HG02763 (cell line): ENCODE results near the gene CTIF.

ENCODE experiments used
- ATAC-seq: cut with Tn5 transposase; IDR thresholded peaks from one replicate; pipeline ENCODE4 v1.9.1; 2021; ENCODE audit warnings: mild to moderate bottlenecking, moderate library complexity; ENCODE audit not compliant: unreplicated experiment

CTIF gene

GRCh38 chr18:48617844-48618497 lies 79.1 kb downstream of the CTIF start:
- ATAC-seq, result no peak

GRCh38 chr18:48619016-48619415 lies 80.2 kb downstream of the CTIF start:
- no peak for ATAC-seq

GRCh38 chr18:48619501-48619900 lies 80.7 kb downstream of the CTIF start:
- ATAC-seq, result no peak

DNA sequence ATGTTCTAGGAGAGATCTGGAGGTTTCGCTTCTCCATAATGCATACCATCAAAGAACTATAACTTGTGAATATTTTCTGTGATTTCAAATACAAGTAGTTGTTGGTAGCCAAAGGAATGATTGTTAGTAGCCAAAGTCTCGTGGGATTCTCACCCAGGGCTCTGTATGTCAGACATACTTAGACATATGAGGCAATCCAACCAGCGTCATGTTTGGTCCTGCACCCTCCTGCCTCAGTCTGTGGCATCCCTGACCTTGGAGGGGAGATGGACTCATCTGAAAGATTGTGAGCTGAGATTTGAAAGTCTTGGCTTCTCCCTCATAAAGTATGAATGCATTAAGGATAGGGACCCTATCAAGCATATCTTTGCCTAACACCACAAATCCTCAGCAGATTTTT lies 81.2 kb downstream of the CTIF start:
- ATAC-seq, result no peak

GRCh38 chr18:48621240-48621639 lies 82.4 kb downstream of the CTIF start:
- no peak for ATAC-seq

DNA sequence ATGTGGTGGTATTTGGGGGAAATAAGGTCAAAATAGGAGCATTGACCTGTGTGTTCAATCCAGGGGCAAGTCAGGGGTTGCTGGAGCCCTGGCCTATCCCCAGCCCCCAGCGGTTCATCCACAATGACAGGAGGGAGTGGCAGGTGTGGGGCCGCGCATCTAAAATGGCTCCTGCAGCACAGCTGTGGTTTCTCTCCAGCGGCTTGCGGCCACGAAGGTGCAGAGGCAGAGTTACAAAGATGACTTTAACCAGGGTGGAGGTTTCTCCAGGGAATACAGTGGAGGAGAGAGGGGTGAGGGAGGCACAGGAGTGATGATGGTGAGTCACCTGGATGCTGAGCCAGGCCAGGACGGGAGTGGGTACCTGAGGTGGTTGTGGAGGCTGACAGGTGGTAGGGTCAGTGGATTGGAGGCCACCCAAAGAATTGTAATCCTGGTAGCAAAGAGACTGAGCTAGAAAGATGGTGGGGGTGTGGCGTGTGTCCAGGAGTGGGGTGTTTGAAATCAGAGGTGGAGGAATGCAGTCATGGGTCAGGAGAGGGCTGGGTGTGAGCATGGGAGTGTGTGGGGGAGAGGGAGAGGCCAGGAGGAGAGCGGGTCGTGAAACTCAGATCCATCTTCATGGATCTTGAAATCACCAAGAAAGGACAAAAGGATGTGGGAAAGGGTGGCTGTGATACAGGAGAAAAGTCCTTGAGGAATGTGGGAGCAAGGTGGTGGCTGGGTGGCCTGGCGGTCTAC lies 83.2 kb downstream of the CTIF start:
- no peak for ATAC-seq

DNA sequence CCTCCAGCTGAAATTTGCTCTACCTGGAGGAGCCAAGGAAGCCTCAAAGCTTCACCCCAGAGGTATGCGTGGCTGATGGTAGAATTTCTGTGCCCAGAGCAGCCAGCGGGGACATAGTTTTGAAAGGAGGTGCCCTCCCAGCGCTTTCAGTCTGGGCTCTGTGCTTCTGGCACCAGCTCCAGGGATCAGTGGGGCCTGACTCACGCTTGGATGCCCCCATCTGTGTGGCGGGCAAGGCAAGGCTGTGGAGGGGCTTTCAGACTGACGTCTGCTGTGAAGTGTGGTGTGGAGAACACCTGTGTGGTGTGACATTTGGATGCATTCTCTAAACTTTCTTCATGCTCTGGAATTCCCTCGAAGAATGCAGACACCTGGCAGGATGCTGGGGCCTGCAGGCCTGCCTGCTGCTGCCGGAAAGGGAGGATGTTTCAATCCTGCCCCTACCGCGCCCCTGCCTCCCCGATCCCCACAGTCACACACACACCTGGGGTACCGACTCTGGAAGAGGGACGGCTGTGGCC lies 84.1 kb downstream of the CTIF start:
- ATAC-seq, result no peak

- no peak for ATAC-seq
Observed at GRCh38 chr18:48623468-48624235, 84.8 kb downstream of the CTIF start.

- no peak for ATAC-seq
Observed at GRCh38 chr18:48624856-48625255, 86.0 kb downstream of the CTIF start.

DNA sequence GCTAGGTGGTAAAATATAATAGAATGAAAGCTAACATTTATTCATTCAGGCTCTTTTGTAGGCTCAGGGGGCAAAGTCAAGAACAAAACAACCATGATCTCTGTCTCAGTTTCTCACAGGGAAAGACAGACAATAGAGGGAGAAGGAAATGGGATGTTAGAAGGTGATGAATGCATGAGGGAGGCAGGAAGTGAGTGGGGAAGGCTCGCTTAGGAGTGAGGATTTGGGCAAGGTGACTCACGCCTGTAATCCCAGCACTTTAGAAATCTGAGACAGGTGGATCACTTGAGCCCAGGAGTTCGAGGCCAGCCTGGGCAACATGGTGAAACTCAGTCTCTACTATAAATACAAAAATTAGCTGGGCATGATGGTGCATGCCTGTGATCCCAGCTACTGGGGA lies 88.4 kb downstream of the CTIF start:
- ATAC-seq, result no peak

DNA sequence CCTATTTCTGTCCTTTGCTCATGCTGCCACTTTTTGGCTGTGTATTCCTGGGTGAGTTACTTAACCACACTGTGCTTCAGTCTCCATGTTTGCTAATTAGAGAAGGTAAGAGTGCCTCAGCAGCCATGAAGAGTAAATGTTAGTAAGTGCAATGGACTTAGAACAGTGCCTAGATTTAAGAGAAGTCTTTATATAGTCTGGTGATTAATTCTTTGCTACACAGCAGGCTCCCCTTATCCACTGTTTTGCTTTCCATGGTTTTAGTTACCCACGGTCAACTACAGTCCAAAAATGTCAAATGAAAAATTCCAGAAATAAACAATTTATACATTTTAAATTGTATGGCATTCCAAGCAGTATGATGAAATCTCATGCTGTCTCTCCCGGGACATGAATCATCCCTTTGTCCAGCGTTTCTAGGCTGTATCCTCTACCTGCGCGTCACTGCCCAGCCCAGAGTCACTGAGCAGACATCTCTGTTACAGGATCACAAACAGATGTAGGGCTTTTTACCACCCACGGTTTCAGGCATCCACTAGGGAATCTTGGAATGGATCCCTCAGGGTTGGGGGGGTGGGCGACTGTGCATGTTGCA lies 91.0 kb downstream of the CTIF start:
- no peak for ATAC-seq

DNA sequence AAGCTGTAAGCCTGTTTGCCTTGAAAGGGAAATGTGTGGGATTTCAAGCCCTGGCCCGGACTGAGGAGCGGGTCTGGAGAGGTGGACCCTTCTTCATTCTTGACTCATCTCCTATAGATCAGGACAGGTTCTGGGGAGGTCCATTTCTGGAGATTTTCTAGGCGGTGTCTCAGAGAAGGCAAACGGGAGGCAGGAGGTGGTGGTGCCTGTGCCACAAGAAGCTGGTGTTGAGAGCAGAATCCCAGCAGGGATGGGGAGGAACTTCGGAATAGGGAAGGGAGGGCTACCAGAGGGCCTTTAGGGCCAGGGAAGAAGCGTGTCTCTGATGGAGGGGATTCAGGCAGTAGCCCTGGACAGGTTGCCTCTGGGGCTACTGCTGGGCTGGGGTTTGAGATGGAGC lies 93.0 kb downstream of the CTIF start:
- ATAC-seq, result no peak

DNA sequence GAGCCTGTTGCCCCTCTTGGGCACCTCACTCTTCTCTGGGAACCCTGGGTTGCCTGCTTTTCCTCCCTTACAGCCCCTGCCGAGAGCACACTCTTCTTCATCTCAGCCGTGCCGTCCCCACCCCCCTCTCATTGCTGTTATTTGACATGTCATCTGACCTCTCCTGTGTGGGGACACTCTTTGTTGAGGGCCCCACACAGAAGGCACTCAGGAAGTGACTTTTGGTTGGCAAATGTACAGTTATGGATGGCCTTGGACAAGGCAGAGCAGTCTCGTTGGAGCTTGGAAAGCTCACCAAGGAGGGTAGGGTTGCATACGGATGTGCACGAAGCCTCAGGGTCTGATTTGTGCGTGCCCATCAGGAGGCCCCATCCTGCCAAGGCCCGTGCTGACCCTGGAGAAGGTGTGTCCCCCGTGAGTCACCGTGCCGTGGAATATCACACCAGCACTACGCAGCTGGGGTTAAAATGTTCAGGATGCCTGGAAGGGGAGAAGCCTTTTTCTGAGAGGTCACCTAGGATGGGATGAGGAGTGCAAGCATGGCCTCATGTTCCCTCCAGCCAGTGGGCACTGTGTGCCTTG lies 93.9 kb downstream of the CTIF start:
- ATAC-seq, result no peak

DNA sequence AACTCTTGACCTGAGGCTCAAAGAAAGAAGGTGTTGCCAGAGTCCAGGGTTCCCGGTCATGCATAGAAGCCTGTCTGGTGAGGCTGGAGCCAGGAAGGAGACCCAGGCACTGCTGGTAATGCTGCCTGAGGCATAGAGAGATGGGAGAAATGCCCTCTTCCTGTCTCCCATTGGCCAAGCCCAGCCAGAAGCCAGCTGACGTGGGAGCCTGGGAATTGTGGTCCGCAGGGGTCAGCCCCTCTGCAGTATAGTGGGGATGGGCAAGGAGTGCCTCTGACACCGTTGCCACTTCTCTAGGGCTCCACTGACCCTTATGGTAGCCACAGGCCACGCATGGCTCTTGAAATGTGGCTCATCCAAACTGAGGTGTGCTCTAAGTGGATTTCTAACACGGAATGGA lies 95.7 kb downstream of the CTIF start:
- ATAC-seq, result no peak

DNA sequence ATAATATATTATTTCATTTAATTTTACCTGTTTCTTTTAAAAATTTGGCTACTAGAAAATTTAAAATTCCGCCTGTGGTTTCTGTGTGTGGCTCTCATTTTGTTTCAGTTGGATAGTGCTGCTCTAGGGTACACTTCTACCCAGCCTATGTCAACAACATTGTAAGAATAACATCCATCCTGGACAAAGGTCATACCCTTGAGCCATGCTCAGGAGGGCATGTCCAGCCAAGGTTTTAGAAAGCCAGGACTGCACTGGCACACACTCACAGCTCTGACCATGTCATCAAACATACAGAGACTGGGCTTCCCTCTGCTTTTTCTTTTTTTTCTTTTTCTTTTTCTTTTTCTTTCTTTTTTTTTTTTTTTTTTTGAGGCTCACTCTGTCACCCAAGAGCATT lies 96.1 kb downstream of the CTIF start:
- no peak for ATAC-seq

GRCh38 chr18:48635806-48636205 lies 97.0 kb downstream of the CTIF start:
- no peak for ATAC-seq

DNA sequence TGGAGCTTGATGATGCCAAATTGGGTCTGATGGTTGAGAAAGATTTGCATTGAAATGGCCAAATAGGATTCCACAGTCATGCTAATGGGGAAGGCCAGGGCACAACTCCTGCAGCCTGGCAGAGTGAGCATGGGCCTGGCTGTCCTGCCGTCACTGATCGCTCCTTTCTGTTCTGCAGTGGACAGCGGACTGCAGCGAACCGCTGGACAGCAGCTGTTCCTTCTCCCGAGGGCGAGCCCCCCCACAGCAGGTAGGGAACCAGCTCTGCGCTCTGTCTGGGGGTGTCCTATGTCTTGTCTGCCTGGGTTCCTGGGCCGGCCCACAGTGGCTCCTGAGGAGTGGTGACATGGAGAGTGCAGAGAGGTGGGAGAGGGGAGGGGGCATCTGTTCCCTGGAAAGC lies 97.6 kb downstream of the CTIF start:
- no peak for ATAC-seq

GRCh38 chr18:48637081-48637990 lies 98.5 kb downstream of the CTIF start:
- no peak for ATAC-seq

GRCh38 chr18:48638451-48638850 lies 99.6 kb downstream of the CTIF start:
- ATAC-seq, result no peak
